BLaER1 (cell line): ENCODE results near the gene CDCA3.

ENCODE experiments used
- H3K27ac ChIP-seq: shearing (Covaris generic); formaldehyde crosslinking; 2 replicates; pipeline ENCODE4 v1.8.1; 2022
- H3K27me3 ChIP-seq: shearing (Covaris generic); formaldehyde crosslinking; 2 replicates; pipeline ENCODE4 v1.8.1; 2022
- H3K36me3 ChIP-seq: shearing (Covaris generic); formaldehyde crosslinking; 2 replicates; pipeline ENCODE4 v1.8.1; 2022
- H3K4me1 ChIP-seq: shearing (Covaris generic); formaldehyde crosslinking; 2 replicates; pipeline ENCODE4 v1.8.1; 2022
- H3K4me2 ChIP-seq: shearing (Covaris generic); formaldehyde crosslinking; 2 replicates; pipeline ENCODE4 v1.8.1; 2022
- H3K4me3 ChIP-seq: shearing (Covaris generic); formaldehyde crosslinking; 2 replicates; pipeline ENCODE4 v1.8.1; 2022
- H3K9ac ChIP-seq: shearing (Covaris generic); formaldehyde crosslinking; 2 replicates; pipeline ENCODE4 v1.8.1; 2022
- H3K9me3 ChIP-seq: shearing (Covaris generic); formaldehyde crosslinking; 2 replicates; pipeline ENCODE4 v1.8.1; 2022
- H4K20me1 ChIP-seq: shearing (Covaris generic); formaldehyde crosslinking; 2 replicates; pipeline ENCODE4 v1.8.1; 2022
- Cebpa-rat ChIP-seq: shearing (Covaris generic); IDR thresholded peaks from 2 replicates; pipeline ENCODE4 v1.8.1; 2022

Gene CDCA3

DNA sequence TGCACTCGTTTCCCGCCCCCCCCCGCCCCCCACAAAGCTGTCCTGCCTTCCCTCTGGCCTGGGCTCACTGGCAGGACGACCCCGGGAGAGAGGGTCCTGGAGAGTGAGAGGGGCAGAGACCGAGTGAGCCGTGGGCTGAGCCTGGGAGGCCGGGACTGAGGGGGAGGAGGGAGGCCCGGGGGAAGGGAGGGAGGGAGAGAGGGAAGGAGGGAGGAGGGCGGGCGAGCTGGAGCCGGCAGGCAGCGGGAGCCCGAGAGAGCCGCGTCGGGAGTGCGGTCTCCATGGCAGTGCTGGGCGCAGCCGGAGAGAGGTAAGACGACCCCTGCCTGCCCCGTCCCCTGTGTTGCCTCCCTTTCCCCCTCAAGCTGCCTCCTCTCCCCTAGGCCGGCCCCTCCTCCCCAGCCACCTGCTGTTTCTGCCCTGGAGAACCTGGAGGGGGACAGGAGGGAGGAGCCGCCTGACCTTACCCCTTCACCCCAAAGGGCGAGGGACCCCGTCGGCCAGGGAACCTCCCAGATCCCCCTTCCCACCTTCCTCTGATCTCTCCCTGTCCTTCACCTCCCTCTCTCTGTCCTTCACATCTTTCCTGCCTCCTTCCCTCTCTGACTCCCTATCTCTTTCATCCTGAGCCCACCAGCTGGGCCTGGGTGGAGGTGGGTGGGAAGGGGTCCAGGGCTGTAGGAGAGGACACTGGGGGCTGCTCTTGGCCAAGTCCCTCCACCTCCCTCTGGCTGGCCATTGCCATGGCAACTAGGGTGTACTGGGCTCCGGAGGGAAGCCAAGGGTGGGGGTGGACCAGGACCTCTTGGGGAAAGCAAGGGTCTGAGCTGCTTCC is 29.3 kb downstream of the CDCA3 start, which contains the start of gene GPR162:
Gene GPR162, plus strand, starts transcription at position 231 of the 835 bp plus-strand sequence. CDS start 2,078 bp downstream, outside the sequence.
- H4K20me1 ChIP-seq = peaks cover 39% of the 10 kb centered on the region
- H3K4me2 ChIP-seq = peak within 1 kb of the TSS; percentile 43; the same call in 1 of the 2 replicates
- peaks cover 14% of the 10 kb centered on the region for H3K4me1 ChIP-seq
- H3K27me3 ChIP-seq = peaks cover 87% of the 10 kb centered on the region
- H3K4me3 ChIP-seq = peak within 1 kb of the TSS; percentile 18; the same call in 1 of the 2 replicates
- no peak within 1 kb of the TSS for H3K9ac ChIP-seq
- TF ChIP-seq Cebpa-rat = no peak
- H3K36me3 ChIP-seq = no peaks in the 10 kb centered on the region
- H3K27ac ChIP-seq = no peak within 1 kb of the TSS
- H3K9me3 ChIP-seq = no peaks in the 10 kb centered on the region

DNA sequence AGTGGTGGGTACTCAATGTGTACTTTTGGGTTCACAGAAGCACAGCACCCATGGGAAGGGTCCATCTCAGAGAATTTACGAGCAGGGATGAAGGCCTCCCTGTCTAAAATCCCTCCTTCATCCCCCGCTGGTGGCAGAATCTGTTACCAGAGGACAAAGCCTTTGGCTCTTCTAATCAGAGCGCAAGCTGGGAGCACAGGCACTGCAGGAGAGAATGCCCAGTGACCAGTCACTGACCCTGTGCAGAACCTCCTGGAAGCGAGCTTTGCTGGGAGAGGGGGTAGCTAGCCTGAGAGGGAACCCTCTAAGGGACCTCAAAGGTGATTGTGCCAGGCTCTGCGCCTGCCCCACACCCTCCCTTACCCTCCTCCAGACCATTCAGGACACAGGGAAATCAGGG is 30.9 kb downstream of the CDCA3 start:
- no peak overlapping the region for H3K9ac ChIP-seq
- no peak for TF ChIP-seq Cebpa-rat
- H3K4me3 ChIP-seq = no peak overlapping the region
- no peak overlapping the region for H3K4me2 ChIP-seq
- no peaks in the 10 kb centered on the region for H3K9me3 ChIP-seq
- H3K27me3 ChIP-seq = peaks cover 78% of the 10 kb centered on the region
- peaks cover 22% of the 10 kb centered on the region; the same call in 1 of the 2 replicates for H4K20me1 ChIP-seq
- H3K36me3 ChIP-seq = no peaks in the 10 kb centered on the region
- peaks cover 11% of the 10 kb centered on the region; the same call in 1 of the 2 replicates for H3K4me1 ChIP-seq
- H3K27ac ChIP-seq = no peak overlapping the region

DNA sequence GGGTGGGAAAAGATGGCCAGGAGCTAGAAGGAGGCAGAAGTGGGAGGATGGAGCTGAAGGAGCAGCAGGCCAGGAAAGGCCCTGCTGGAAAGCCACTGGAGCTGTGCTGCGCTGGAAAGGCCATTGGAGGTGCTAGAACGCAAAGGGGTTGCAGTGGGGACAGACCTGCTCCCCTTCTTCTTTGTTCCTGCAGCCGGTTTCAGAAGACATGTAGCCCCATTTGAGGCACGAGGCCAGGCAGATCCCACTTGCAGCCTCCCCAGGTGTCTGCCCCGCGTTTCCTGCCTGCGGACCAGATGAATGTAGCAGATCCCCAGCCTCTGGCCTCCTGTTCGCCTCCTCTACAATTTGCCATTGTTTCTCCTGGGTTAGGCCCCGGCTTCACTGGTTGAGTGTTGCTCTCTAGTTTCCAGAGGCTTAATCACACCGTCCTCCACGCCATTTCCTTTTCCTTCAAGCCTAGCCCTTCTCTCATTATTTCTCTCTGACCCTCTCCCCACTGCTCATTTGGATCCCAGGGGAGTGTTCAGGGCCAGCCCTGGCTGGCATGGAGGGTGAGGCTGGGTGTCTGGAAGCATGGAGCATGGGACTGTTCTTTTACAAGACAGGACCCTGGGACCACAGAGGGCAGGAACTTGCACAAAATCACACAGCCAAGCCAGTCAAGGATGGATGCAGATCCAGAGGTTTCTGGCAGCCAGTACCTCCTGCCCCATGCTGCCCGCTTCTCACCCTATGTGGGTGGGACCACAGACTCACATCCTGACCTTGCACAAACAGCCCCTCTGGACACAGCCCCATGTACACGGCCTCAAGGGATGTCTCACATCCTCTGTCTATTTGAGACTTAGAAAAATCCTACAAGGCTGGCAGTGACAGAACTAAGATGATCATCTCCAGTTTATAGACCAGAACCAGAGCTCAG is 31.7 kb downstream of the CDCA3 start:
- H3K4me2 ChIP-seq = no peak overlapping the region
- TF ChIP-seq Cebpa-rat = no peak
- no peaks in the 10 kb centered on the region for H3K36me3 ChIP-seq
- no peak overlapping the region for H3K9ac ChIP-seq
- H3K9me3 ChIP-seq = no peaks in the 10 kb centered on the region
- H3K27ac ChIP-seq = no peak overlapping the region
- H3K4me3 ChIP-seq = no peak overlapping the region
- H3K27me3 ChIP-seq = peaks cover 78% of the 10 kb centered on the region
- H4K20me1 ChIP-seq = peaks cover 15% of the 10 kb centered on the region; the same call in 1 of the 2 replicates
- H3K4me1 ChIP-seq = peaks cover 17% of the 10 kb centered on the region

DNA sequence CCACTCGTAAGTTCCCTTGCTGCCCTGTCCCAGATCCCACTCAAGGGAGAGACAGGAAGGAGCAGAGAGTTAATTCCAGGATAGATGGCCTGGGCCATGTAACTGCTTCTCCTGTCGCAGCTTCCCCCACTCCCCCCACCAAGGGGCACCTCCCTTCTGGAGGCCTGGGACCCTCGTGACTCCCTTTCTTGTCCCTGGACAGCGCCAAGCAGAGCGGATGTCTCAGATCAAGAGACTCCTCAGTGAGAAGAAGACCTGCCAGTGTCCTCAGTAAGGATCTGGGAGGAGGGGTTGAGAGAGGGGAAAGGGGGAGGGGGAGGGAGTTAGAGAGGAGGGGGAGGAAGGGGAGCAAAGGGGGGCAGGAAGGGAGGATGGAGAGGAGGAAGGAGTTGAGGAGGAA is 32.4 kb downstream of the CDCA3 start:
- no peaks in the 10 kb centered on the region for H3K36me3 ChIP-seq
- H4K20me1 ChIP-seq = peaks cover 15% of the 10 kb centered on the region; the same call in 1 of the 2 replicates
- TF ChIP-seq Cebpa-rat = no peak
- H3K4me3 ChIP-seq = no peak overlapping the region
- H3K4me2 ChIP-seq = no peak overlapping the region
- H3K27me3 ChIP-seq = peaks cover 78% of the 10 kb centered on the region
- no peak overlapping the region for H3K27ac ChIP-seq
- peaks cover 20% of the 10 kb centered on the region for H3K4me1 ChIP-seq
- no peaks in the 10 kb centered on the region for H3K9me3 ChIP-seq
- H3K9ac ChIP-seq = no peak overlapping the region

DNA sequence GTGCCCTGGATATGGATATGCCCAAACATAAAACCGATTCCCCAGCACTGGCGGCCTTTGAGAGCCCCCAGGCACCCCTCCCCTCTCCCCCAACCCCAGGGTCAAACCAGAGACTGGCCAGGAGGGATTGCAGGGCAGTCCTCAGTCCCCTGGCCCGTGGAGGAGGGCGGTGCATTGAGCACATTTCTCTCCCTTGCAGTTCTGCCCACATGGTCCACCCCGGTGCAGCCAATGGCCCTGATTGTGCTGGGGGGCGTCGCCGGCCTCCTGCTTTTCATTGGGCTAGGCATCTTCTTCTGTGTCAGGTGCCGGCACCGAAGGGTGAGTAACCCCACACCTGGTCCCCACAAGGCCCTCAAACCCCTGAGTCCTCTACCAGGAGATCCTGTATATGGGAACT is 32.9 kb downstream of the CDCA3 start:
- Histone ChIP-seq H3K9ac (no peak overlapping the region), H3K27ac (no peak overlapping the region), H3K4me2 (no peak overlapping the region), H3K27me3 (peaks cover 77% of the 10 kb centered on the region), H3K36me3 (no peaks in the 10 kb centered on the region), H3K9me3 (no peaks in the 10 kb centered on the region), H3K4me1 (peaks cover 20% of the 10 kb centered on the region), H3K4me3 (no peak overlapping the region), H4K20me1 (peaks cover 11% of the 10 kb centered on the region; the same call in 1 of the 2 replicates)
- no peak for TF ChIP-seq Cebpa-rat

DNA sequence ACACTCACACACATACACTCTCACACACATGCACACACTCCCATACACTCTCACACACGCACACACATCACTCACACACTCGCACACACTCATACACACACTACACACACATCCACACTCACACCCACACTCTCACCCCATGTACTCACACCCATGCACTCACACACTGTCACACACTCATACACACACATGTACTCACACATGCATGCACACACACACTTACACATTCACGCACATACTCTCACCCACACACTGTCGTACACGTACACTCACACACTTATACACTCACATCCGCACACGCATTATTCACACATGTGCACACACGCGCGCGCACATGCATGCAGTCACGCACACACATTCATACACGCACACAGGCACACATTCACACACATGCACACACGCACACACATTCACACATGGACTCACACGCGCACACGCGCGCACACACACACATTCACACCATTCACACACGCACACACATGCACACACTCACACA is 33.4 kb downstream of the CDCA3 start:
- no peak overlapping the region for H3K27ac ChIP-seq
- no peak for TF ChIP-seq Cebpa-rat

DNA sequence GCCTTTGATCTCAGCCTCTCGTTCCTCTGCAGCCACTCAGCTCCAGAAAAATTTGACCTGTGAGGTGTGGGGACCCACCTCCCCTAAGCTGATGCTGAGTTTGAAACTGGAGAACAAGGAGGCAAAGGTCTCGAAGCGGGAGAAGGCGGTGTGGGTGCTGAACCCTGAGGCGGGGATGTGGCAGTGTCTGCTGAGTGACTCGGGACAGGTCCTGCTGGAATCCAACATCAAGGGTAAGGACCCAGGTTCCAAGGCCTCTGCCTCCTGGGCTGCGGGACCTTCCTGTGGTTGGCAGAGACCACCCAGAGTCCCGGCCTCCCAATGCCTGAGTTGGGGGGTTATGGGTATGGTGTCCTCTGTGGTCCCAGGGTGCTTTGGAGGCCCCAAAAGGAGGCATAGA is 34.0 kb downstream of the CDCA3 start:
- Histone ChIP-seq H3K4me1 (peaks cover 28% of the 10 kb centered on the region), H3K36me3 (no peaks in the 10 kb centered on the region), H3K27ac (no peak overlapping the region), H3K9ac (no peak overlapping the region), H3K9me3 (no peaks in the 10 kb centered on the region), H3K4me3 (no peak overlapping the region), H4K20me1 (peaks cover 3% of the 10 kb centered on the region; the same call in 1 of the 2 replicates), H3K4me2 (no peak overlapping the region), H3K27me3 (peaks cover 66% of the 10 kb centered on the region)
- TF ChIP-seq Cebpa-rat = no peak

More for the DNA sequence above, 33.4 kb downstream of the CDCA3 start:
- peaks cover 22% of the 10 kb centered on the region for H3K4me1 ChIP-seq
- H3K9ac ChIP-seq = no peak overlapping the region
- H3K4me2 ChIP-seq = no peak overlapping the region
- no peaks in the 10 kb centered on the region for H3K9me3 ChIP-seq
- peaks cover 72% of the 10 kb centered on the region for H3K27me3 ChIP-seq
- H3K36me3 ChIP-seq = no peaks in the 10 kb centered on the region
- H3K4me3 ChIP-seq = no peak overlapping the region
- peaks cover 6% of the 10 kb centered on the region; the same call in 1 of the 2 replicates for H4K20me1 ChIP-seq

DNA sequence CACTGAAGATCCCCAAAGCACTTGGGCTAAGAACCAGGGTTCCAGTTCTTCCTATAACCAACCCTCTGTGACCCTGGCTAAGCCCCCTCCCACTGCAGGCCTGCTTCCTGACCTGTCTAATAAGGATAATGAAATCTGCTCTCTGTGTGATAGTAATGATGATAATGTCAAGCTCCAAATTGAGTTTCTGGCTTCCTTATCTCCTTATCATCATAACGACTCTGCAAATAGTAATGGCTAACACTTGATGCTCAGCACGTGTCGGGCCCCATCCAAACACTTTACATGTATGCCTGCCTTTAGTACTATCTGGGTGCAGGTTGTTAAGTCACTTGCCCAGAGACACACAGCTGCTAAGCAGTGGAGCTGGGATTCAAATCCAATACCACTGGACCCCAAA is 34.5 kb downstream of the CDCA3 start:
- H3K9ac ChIP-seq = no peak overlapping the region
- H3K9me3 ChIP-seq = no peaks in the 10 kb centered on the region
- H4K20me1 ChIP-seq = no peaks in the 10 kb centered on the region; the same call in 1 of the 2 replicates
- H3K36me3 ChIP-seq = no peaks in the 10 kb centered on the region
- no peak for TF ChIP-seq Cebpa-rat
- peaks cover 24% of the 10 kb centered on the region for H3K4me1 ChIP-seq
- H3K27me3 ChIP-seq = peaks cover 65% of the 10 kb centered on the region
- no peak overlapping the region for H3K27ac ChIP-seq
- no peak overlapping the region for H3K4me3 ChIP-seq
- H3K4me2 ChIP-seq = peak overlapping the region; percentile 2; the same call in 1 of the 2 replicates

DNA sequence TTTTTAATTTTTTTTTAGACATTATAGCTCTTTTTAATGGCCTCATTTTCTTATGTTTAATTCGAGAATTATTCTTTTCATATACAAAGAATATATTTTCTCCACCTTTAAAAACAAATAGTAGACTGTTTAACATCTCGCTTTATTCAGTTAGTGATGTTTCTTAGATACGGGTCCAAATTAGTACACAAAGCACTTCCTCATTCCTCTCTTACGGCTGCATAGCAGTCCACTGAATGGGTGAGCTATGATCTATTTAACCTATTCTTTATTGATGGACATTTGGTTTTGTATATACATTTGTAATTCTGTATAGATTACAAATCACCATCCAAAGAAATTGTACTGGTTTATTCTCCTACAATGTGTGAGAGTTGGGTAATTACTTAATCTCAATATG is 37.7 kb downstream of the CDCA3 start:
- Histone ChIP-seq H3K4me2 (no peak overlapping the region), H3K4me1 (peaks cover 18% of the 10 kb centered on the region), H3K27ac (no peak overlapping the region), H3K36me3 (no peaks in the 10 kb centered on the region), H3K9me3 (no peaks in the 10 kb centered on the region), H3K27me3 (peaks cover 44% of the 10 kb centered on the region), H3K9ac (no peak overlapping the region), H4K20me1 (no peaks in the 10 kb centered on the region; the same call in 1 of the 2 replicates), H3K4me3 (no peak overlapping the region)
- no peak for TF ChIP-seq Cebpa-rat
